ENCODE results near the gene CACNA2D3. TPM values are rescaled to one million over a fixed set of nuclear protein-coding genes. Genes with fewer than 3 reads are reported as not detected.
A peak's percentile ranks its signal among the peaks of the same experiment; 100 is the strongest.

Gene CACNA2D3
- polyA plus RNA-seq, 1 donor: 1.6 TPM

DNA sequence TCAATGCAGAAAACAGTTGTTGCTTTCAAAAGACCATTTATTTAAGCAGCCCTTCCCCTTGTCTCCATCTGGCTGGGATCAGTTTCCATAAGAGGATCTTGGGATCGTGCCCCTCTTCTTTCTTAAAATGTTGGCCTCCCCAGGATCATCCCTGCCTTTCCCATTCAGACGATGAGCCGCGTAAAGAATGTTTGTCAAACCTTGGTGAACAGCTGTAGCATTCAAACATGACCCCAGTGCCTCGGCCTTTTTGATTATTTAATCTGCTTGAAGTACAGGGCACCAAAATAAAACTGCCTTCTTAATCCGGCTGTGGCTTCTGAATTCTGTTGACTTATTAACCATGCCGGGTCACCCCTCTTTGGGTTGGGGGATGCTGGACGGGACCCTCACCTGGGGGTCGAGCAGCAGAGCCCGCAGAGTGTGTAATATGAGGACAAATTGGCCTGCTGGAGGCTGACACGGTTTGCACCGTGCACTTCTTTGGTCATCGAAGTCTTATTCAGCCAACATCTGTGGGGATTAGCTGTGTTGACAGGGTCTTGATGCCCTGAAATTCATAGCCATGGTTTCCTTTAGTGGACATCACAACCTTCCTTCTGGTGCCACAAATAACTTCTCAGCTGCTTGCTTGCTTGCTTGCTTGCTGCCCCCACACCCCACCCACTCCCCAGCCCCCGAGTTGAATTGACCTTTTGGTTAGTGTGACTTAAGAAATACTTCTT lies 805.9 kb downstream of the CACNA2D3 start, which contains the start of gene LRTM1:
TSS of gene LRTM1 (minus strand) at position 14 of the 725 bp plus-strand sequence. CDS start 148 bp downstream, outside the sequence.
- no peak for DNase-seq

- no peak for DNase-seq
Observed at GRCh38 chr3:54931182-54931581, 808.8 kb downstream of the CACNA2D3 start.

DNA sequence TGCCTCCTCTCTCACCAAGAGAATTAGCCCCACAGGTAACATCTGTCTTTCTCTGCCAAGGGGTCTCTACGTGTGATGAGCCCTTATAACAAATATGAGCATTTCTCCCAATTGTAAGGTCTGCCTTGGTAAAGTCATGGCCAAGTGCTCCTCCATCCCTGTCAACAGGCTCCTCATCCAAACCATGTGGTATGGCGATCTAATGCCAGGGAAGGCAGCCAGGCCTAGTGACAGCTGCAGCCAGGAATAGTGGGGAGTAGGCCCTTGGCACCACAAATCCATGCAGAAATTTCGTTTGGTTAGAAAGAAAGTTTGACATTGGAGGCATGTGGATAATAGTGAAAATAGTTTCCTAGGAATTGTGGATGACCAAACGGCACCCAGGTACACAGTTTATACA lies 810.3 kb downstream of the CACNA2D3 start:
- no peak for DNase-seq

- DNase-seq: no peak
Observed at GRCh38 chr3:54935869-54936268, 813.5 kb downstream of the CACNA2D3 start.

- no peak for DNase-seq
Observed at GRCh38 chr3:54936561-54936960, 814.2 kb downstream of the CACNA2D3 start.

GRCh38 chr3:54939557-54940300 lies 817.4 kb downstream of the CACNA2D3 start:
- no peak for DNase-seq

GRCh38 chr3:54940971-54941370 lies 818.6 kb downstream of the CACNA2D3 start:
- DNase-seq: no peak

DNA sequence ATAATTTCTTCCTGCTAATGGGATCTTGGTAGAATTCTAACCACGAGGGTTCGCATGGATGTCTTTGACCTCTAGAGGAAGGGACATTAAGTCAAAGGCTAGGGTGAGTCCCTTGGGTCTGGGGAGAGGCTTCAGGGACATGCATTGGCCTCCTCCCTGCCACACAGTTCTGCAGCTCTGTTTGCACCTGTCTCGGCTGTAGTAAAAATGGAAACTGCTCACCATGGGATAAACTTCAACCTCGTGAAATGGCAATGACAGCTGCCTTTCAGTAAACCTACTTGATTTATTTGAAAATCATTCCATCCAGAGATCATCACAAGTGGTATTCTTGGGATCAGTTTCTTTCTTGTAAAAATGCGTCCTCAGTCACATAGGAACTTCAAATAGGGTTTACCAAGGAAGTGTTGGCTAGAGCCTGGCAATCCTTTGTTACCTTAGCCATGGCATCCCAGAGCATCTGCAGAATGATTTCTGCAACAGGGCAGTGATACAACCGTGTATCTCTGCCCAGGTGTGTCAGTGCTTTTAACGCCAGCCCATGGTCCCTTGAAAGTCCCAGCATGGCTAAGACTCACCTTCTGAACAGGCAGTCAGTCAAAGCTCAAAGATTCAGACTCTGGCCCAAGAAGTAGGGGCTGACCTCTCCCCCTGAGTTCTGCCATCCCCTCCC lies 819.5 kb downstream of the CACNA2D3 start:
- no peak for DNase-seq

GRCh38 chr3:54949491-54950044 lies 827.2 kb downstream of the CACNA2D3 start:
- no peak for DNase-seq

DNA sequence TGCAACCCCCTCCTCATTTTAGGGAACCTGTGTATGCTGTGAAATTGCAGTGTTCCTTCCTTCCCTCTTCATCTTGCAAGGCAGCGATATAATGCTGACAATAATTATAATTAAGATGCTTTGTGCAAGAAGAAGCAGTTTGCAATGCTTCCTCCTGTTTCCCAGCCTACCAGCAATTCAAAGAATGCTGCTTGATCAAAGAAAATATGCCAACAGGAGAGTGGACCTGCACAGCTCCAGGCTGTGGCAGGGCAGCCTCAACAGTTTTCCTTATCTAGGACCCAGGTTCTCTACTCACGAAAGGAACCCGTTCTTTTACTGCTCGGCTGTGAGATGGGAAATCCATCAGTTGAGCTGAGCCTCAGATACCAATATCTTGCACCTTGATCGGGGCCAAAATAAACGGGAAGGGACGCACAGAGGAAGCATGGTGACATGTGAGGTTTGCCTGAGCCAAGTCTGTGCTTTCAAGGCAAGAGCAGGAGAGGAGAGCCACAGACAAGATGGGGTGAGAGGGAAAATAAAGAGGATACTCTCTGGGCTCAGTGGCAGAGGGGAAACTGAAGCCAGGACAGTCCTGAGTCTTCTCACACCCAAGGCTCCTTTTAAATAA lies 828.1 kb downstream of the CACNA2D3 start:
- no peak for DNase-seq

DNA sequence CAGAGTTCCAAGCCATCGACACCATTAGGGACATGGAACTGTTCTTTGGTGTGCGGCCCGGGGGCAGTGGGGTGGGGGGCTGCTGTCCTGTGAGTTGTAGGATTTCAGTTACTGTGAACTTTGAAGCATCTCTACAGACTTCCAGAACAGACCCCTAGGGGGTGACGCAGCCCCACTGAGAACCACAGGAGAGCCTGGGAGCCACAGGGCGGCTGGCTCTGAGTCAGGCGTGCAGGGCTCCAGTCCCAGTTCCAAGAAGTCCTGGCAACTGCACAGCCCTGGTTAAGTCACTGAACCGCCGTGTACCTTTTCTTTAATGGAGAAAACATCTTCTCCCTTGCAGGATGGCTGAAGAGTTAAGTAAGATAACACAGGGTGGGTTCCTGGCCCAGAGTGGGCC lies 829.1 kb downstream of the CACNA2D3 start:
- DNase-seq: peak; percentile 59

- DNase-seq: no peak
Observed at GRCh38 chr3:54954022-54954421, 831.7 kb downstream of the CACNA2D3 start.

DNA sequence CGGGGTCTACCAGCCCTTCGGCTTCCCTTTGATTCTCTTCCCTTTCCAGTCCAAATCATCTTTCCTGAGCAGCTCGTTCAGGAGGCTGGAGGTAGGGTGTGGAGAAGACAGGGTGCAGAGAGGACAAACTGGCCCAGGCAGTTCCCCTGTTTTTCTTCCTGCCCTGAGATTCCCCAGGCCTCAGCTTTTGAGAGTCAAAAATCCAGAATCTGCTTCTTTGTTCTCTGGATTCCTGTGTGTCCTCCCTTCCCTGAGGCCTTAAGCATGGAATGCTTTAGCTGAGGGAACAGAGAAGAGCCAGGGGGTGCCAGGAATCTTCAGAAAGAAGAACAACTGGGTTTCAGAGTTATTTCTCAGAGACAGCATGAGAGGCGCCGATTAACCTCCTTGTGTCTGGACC lies 832.2 kb downstream of the CACNA2D3 start:
- DNase-seq: no peak

DNA sequence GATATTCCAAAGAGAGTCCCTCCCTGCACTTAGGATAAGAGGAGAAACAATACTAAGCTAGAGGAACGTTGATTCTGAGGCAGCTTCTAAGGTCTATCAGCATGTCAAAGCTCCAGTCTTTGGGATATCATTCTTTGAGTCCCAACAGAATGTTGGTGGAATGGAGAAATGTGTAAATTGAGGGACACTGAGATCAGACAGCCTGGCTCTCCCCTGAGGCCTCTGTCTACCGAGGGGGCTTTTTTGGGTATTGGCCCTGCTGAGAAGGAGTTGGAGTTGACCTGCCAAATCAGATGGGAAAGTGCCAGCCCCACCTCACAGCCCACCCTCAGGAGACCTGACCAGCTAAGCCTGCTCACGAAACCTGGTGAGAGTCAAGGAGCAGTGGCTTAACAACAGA lies 833.1 kb downstream of the CACNA2D3 start:
- no peak for DNase-seq

- DNase-seq: no peak
Observed at GRCh38 chr3:54955941-54956340, 833.6 kb downstream of the CACNA2D3 start.

- no peak for DNase-seq
Observed at GRCh38 chr3:54957711-54958110, 835.4 kb downstream of the CACNA2D3 start.

GRCh38 chr3:54960082-54960481 lies 837.7 kb downstream of the CACNA2D3 start:
- no peak for DNase-seq

GRCh38 chr3:54960701-54961100 lies 838.3 kb downstream of the CACNA2D3 start:
- no peak for DNase-seq

- no peak for DNase-seq
Observed at GRCh38 chr3:54962200-54962599, 839.8 kb downstream of the CACNA2D3 start.

GRCh38 chr3:54963641-54964040 lies 841.3 kb downstream of the CACNA2D3 start:
- DNase-seq: no peak

GRCh38 chr3:54964081-54964480 lies 841.7 kb downstream of the CACNA2D3 start:
- DNase-seq: no peak

DNA sequence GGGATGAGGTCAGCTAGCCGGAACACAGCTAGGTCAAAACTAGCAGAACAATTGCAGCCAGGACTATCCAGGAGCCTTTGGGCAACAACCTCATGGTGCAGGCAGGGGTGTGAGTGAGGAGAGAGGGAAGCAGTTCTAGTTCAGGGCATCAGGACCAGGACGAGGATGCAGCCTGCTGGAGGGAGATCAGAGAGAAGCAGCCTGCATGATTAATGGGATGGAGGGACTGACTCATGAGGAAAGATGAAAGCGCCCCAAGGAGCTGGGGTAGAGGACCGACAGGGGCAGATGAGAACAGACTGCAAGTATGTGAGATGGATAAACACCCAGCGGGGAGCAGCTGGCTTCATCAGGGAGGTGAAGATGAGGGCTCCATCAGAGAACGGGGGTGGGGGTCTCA lies 843.4 kb downstream of the CACNA2D3 start:
- no peak for DNase-seq

Data from left kidney (tissue), 2 donors.